ENCODE data around the gene LTBP2. TPM values are rescaled to one million over a fixed set of nuclear protein-coding genes. Genes with fewer than 3 reads are reported as not detected.

LTBP2 gene
- polyA plus RNA-seq, 2 of the 4 experiments (the other 2 are of a cell fraction), result 4.9 to 14.4 TPM

- CTCF ChIA-PET, result interaction anchor here (1.1 to 28.1 kb wide), 5 partner anchors 14 to 38 kb away, joined by 3 to 228 read pairs (median 5); partner anchors contain the start of gene LTBP2
- no peak overlapping the region for H3K4me3 ChIP-seq
- peak overlapping the region in 1 of 2 experiments; percentile 68; a peak in 1 of 6 replicates for H3K27ac ChIP-seq
- FAIRE-seq (no peak), ATAC-seq (peak in 1 of 2 experiments; percentile 3; a peak in 2 of 6 replicates), DNase-seq (ENCODE audit: low read depth in 1 of 2, low spot score in 1 of 2) (no peak)
- H3K9me3 ChIP-seq, result no peaks in the 10 kb centered on the region
- H3K4me2 ChIP-seq, result no peak overlapping the region
- POLR2A ChIA-PET, result interaction anchor here (1.0 to 1.1 kb wide), 2 partner anchors 30 to 115 kb away, joined by 3 to 4 read pairs; partner anchors contain the start of gene YLPM1
- peaks cover 30% of the 10 kb centered on the region for H3K4me1 ChIP-seq
- TF ChIP-seq KDM1A (IDR thresholded peaks at IDR 0.05; ENCODE audit: low read depth) (no peak), SMC3 (IDR thresholded peaks at IDR 0.05) (no peak), FOXS1 (CRISPR knock-in tag; IDR thresholded peaks at IDR 0.05) (no peak), FOSB (CRISPR knock-in tag; IDR thresholded peaks at IDR 0.05) (no peak), RCOR1 (IDR thresholded peaks at IDR 0.05; ENCODE audit: low read depth, low read length) (no peak), REST (IDR thresholded peaks at IDR 0.05) (no peak), RNF2 (IDR thresholded peaks at IDR 0.05; ENCODE audit: borderline replicate concordance, low read depth) (no peak), CBX2 (IDR thresholded peaks at IDR 0.05; ENCODE audit: borderline replicate concordance, low read depth) (no peak), POLR2AphosphoS2 (conservative IDR thresholded peaks at IDR 0.05; ENCODE audit: low read length) (no peak), NPAS2 (CRISPR knock-in tag; IDR thresholded peaks at IDR 0.05; ENCODE audit: borderline replicate concordance) (no peak), ELK1 (IDR thresholded peaks at IDR 0.05; ENCODE audit: low read depth, low read length) (no peak), HMGXB4 (CRISPR knock-in tag; IDR thresholded peaks at IDR 0.05; ENCODE audit: borderline replicate concordance) (no peak), ZNF302 (CRISPR knock-in tag; IDR thresholded peaks at IDR 0.05) (no peak), ATOH8 (CRISPR knock-in tag; IDR thresholded peaks at IDR 0.05; ENCODE audit: low read depth) (no peak), ZFP36 (IDR thresholded peaks at IDR 0.05; ENCODE audit: borderline replicate concordance, partially characterized antibody) (no peak), MAFK (IDR thresholded peaks at IDR 0.05; ENCODE audit: partially characterized antibody) (no peak), POLR2A (IDR thresholded peaks at IDR 0.05; ENCODE audit: low read length) (no peak), MAZ (IDR thresholded peaks at IDR 0.05; ENCODE audit: borderline replicate concordance, low read depth, low read length) (no peak)
- WGBS (ENCODE audit: missing lambda C conversion rate), result 90% methylated on average over 6 of the region's 7 CpGs
Observed at GRCh38 chr14:74648601-74649000, 36.6 kb upstream of the LTBP2 start.
